Panc1 (cell line): Measurements from ENCODE around the gene CASP3.

Experiments
- POLR2AphosphoS5 ChIP-seq: IDR thresholded peaks from 2 replicates; pipeline ENCODE4 v1.6.1; 2012; ENCODE audit warnings: mild to moderate bottlenecking, low read depth, low read length, moderate library complexity
- SIN3A ChIP-seq: IDR thresholded peaks from 2 replicates; pipeline ENCODE4 v1.6.1; 2012; ENCODE audit warnings: low read depth, mild to moderate bottlenecking, low read length, moderate library complexity, borderline replicate concordance; ENCODE audit not compliant: insufficient read depth
- TF ChIP-seq, protein P1 (sequence below): fragments of 450-650 bp; IDR thresholded peaks from 2 replicates; pipeline ENCODE4 v1.5.1; 2017; ENCODE audit warnings: mild to moderate bottlenecking
- TF ChIP-seq, protein P2 (sequence below), 2 experiments: IDR thresholded peaks; 2 replicates each; pipeline ENCODE4 v1.6.1; 2011 to 2012; ENCODE audit warnings: low read depth in 2 of 2, control low read depth in 1 of 2, low read length in 1 of 2, mild to moderate bottlenecking in 1 of 2, moderate library complexity in 1 of 2; ENCODE audit not compliant: insufficient read depth in 1 of 2

DNA sequence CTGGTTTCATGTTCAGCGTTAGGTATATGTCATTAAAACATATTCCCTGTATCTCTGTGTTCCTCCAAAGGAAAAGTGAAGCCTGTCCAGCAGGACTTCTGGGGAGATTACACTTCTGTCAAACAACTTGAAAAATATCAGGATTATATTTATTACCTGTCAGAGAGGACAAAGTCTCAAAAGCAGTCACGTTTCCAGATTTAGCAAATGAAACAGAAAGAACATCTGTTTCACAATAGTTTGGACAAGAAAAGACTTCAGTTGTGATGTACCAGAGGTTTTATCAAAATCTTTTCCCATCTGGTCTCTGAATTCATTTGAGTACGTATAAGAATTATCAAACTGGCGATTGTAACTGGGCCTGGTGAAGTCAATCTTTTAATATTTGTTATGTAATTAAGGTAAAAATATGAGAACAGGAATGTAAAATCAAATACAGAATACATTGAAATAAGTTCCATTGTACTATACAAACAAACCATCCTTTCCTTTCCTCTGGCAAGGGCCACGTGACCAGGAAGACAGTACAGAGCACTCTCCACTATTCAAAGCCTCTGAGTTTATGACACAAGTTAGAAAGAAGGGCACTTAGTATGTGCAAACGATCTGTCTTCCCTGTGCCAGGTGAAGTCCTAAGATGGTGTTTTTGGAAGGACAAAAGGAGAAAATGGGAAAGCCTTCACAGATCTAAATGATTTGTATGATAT lies 3.2 kb downstream of the CASP3 start:
- TF ChIP-seq, protein P1, sequence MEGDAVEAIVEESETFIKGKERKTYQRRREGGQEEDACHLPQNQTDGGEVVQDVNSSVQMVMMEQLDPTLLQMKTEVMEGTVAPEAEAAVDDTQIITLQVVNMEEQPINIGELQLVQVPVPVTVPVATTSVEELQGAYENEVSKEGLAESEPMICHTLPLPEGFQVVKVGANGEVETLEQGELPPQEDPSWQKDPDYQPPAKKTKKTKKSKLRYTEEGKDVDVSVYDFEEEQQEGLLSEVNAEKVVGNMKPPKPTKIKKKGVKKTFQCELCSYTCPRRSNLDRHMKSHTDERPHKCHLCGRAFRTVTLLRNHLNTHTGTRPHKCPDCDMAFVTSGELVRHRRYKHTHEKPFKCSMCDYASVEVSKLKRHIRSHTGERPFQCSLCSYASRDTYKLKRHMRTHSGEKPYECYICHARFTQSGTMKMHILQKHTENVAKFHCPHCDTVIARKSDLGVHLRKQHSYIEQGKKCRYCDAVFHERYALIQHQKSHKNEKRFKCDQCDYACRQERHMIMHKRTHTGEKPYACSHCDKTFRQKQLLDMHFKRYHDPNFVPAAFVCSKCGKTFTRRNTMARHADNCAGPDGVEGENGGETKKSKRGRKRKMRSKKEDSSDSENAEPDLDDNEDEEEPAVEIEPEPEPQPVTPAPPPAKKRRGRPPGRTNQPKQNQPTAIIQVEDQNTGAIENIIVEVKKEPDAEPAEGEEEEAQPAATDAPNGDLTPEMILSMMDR, result no peak
- no peak for TF ChIP-seq SIN3A
- no peak for TF ChIP-seq POLR2AphosphoS5
- TF ChIP-seq, protein P2, sequence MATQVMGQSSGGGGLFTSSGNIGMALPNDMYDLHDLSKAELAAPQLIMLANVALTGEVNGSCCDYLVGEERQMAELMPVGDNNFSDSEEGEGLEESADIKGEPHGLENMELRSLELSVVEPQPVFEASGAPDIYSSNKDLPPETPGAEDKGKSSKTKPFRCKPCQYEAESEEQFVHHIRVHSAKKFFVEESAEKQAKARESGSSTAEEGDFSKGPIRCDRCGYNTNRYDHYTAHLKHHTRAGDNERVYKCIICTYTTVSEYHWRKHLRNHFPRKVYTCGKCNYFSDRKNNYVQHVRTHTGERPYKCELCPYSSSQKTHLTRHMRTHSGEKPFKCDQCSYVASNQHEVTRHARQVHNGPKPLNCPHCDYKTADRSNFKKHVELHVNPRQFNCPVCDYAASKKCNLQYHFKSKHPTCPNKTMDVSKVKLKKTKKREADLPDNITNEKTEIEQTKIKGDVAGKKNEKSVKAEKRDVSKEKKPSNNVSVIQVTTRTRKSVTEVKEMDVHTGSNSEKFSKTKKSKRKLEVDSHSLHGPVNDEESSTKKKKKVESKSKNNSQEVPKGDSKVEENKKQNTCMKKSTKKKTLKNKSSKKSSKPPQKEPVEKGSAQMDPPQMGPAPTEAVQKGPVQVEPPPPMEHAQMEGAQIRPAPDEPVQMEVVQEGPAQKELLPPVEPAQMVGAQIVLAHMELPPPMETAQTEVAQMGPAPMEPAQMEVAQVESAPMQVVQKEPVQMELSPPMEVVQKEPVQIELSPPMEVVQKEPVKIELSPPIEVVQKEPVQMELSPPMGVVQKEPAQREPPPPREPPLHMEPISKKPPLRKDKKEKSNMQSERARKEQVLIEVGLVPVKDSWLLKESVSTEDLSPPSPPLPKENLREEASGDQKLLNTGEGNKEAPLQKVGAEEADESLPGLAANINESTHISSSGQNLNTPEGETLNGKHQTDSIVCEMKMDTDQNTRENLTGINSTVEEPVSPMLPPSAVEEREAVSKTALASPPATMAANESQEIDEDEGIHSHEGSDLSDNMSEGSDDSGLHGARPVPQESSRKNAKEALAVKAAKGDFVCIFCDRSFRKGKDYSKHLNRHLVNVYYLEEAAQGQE (IDR thresholded peaks at IDR 0.05; ENCODE audit: insufficient read depth in 1 of 2, low read depth in 2 of 2, low read length in 1 of 2), result no peak
